ENCODE measurements around the gene NBAS. TPM values are rescaled to one million over a fixed set of nuclear protein-coding genes. Genes with fewer than 3 reads are reported as not detected.
A peak's percentile ranks its signal among the peaks of the same experiment; 100 is the strongest.
"Not testable (repeated sequence)": the region's sequence is repeated elsewhere in the genome, so short reads cannot be mapped to it uniquely, and the experiment has no call there.

Gene NBAS
- total RNA-seq, 2 experiments from 2014 or later: 32.9 to 34.0 TPM

DNA sequence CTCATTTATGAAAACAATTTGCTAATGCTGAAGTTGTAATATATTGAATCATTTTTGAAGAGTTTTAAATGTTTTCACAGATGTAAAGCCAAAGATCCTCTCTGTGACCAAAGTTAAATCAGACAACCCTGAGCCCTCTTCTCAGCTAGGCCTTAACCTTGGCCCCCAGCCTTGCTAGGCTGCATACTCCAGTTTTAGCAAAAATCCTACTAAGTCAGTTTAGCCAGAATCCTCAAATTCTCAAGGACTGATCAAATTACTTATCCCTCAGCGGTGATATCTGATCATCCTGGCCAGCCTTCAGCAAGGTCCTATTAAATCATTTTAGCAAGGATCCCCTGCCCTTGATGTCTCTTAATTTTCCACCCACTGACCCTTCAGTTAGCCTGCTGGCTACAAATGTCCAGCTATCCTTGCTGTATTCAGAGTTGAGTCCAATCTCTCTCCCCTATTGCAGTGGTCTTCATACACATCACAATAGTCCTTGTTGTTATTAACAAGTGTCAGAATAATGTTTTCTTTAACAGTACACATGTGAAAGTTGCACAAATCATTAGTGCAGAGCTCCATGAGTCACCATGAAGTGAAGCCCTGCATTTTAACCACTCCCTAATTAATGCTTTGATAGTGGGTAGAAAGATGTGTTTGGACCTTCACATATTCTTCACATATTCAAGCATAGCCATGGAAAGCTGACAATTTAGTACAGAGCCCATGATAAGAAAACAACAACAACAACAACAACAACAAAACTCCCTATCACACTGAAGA lies 206.4 kb downstream of the NBAS start:
- CTCF ChIA-PET: no interaction called here
- H3K4me1 Mint-ChIP-seq: no peaks in the 10 kb centered on the region
- H3K27ac Mint-ChIP-seq: no peak overlapping the region
- peaks cover 38% of the 10 kb centered on the region for H3K36me3 Mint-ChIP-seq
- H3K4me3 Mint-ChIP-seq: no peak overlapping the region
- ATAC-seq: no peak
- no peak for DNase-seq
- H3K27me3 Mint-ChIP-seq: no peaks in the 10 kb centered on the region
- no peaks in the 10 kb centered on the region for H3K9me3 Mint-ChIP-seq (ENCODE audit: low read depth)

DNA sequence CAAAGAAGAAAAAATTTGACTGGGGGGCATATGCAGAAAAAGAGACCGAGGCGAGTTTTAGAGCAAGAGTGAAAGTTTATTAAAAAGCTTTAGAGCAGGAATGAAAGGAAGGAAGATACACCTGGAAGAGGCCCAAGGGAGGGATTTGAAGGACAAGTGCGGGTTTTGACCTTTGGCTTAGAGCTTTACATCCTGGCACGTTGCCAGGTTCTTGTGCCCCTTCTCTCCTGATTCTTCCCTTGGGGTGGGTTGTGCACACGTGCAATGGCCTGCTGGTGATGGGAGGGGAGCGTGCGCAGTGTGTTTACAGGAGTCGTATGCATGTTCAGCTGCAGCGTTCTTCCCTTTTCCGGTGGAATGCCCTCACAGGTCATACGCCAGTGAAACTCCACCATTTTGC lies 208.8 kb downstream of the NBAS start:
- H3K27ac Mint-ChIP-seq: no peak overlapping the region
- no peak for DNase-seq
- H3K27me3 Mint-ChIP-seq: no peaks in the 10 kb centered on the region
- H3K4me1 Mint-ChIP-seq: no peaks in the 10 kb centered on the region
- H3K4me3 Mint-ChIP-seq: no peak overlapping the region
- no peak for ATAC-seq
- peaks cover 35% of the 10 kb centered on the region for H3K36me3 Mint-ChIP-seq
- CTCF ChIA-PET: no interaction called here
- no peaks in the 10 kb centered on the region for H3K9me3 Mint-ChIP-seq (ENCODE audit: low read depth)

DNA sequence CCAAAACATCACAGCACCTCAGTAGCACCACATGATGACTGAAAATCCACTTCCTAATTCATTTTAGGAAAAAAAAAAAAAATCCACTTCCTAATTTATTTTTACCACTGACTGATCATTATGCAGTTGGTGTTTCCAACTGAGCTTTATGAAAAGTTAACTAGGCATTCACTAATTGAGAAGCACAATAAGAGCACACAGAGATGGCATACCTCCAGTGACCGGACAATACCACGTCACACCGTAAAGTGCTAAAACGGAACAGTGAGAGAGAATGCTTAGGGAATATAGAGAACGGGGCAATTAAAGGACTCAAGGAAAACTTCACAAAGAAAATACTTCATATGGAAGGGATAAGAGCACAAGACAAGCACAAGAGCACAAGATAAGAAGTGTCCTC lies 212.5 kb downstream of the NBAS start:
- Mint-ChIP-seq H3K9me3 (ENCODE audit: low read depth) (no peaks in the 10 kb centered on the region), H3K4me1 (no peaks in the 10 kb centered on the region)

DNA sequence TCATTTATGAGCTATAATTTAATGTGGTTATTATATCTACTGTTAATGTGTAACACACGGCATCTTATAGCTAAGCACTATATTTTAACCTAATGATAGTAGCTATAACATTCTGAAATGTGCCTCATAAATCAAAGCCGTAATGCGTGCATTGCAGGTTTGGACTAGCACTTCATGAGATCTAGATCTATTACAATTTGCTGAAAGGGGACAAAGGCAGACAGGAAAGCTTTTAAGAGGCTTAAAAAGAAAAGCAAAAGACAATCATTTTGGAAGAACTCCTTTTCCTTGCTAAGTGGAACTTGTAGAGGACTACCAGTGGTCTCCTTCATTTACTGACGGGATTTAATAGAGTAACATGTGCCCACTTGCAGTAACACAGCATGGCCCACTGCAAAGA lies 213.1 kb downstream of the NBAS start:
- H3K36me3 Mint-ChIP-seq: peaks cover 39% of the 10 kb centered on the region
- ATAC-seq: no peak
- no peak overlapping the region for H3K4me3 Mint-ChIP-seq
- H3K27me3 Mint-ChIP-seq: no peaks in the 10 kb centered on the region
- H3K27ac Mint-ChIP-seq: no peak overlapping the region
- no peak for DNase-seq
- CTCF ChIA-PET: no interaction called here
- no peaks in the 10 kb centered on the region for H3K9me3 Mint-ChIP-seq (ENCODE audit: low read depth)
- no peaks in the 10 kb centered on the region for H3K4me1 Mint-ChIP-seq

More for the DNA sequence above, 212.5 kb downstream of the NBAS start:
- no peak for ATAC-seq
- Mint-ChIP-seq H3K36me3 (peaks cover 40% of the 10 kb centered on the region), H3K27ac (no peak overlapping the region), H3K27me3 (no peaks in the 10 kb centered on the region), H3K4me3 (no peak overlapping the region)
- DNase-seq: no peak
- CTCF ChIA-PET: no interaction called here

DNA sequence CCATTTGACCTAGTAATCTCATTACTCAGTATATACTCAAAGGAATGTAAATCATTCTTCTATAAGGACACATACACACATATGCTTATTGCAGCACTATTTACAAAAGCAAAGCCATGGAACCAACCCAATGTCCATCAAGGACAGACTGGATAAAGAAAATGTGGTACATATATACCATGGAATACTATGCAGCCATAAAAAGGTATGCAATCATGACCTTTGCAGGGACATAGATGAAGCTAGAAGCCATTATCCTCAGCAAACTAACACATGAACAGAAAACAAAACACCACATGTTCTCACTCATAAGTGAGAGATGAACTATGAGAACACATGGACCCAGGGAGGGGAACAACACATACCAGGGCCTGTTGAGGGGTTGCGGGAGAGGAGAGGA lies 214.5 kb downstream of the NBAS start:
- peaks cover 38% of the 10 kb centered on the region for H3K36me3 Mint-ChIP-seq

DNA sequence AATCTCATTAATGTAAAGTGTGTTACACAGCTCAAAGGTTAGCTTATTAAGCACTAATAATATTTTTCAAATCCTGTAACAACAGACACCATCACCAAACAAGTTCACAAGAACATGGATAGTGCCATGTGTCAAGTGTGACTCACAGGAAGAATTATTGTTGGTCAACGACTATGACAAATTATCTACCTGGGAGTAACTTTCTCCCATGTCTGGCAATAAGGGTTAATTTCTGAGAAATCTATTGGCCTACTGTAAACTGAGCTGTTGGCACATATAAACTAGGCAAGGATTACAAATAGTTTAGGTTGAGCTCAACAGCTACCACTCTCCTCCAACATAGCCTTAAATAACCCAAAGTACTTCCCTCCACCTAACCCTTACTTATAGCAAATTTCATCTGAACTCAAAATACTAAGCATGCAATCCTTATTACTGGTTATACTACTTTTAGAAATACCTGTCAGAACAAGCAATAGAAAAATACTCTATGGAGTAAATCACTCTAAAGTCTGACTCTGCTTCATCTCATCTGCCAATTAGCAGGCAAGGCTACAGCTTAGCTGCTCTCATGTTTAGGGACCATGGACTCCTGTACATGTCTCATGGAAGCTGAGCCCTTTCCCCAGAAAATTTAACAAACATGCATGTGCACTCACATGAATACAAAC lies 223.0 kb downstream of the NBAS start:
- H3K4me3 Mint-ChIP-seq: no peak overlapping the region
- CTCF ChIA-PET: interaction anchor here (1.2 kb wide), 1 partner anchor 12 kb away, joined by 4 read pairs; no protein-coding TSS in a partner anchor
- H3K27me3 Mint-ChIP-seq: no peaks in the 10 kb centered on the region
- H3K27ac Mint-ChIP-seq: no peak overlapping the region
- no peak for DNase-seq
- peaks cover 26% of the 10 kb centered on the region for H3K36me3 Mint-ChIP-seq
- no peaks in the 10 kb centered on the region for H3K9me3 Mint-ChIP-seq (ENCODE audit: low read depth)
- H3K4me1 Mint-ChIP-seq: peaks cover 4% of the 10 kb centered on the region
- ATAC-seq: no peak

More for the DNA sequence above, 214.5 kb downstream of the NBAS start:
- CTCF ChIA-PET: no interaction called here
- H3K9me3 Mint-ChIP-seq (ENCODE audit: low read depth): no peaks in the 10 kb centered on the region
- H3K4me1 Mint-ChIP-seq: no peaks in the 10 kb centered on the region
- DNase-seq (no peak), ATAC-seq (no peak)
- H3K27me3 Mint-ChIP-seq: no peaks in the 10 kb centered on the region
- no peak overlapping the region for H3K4me3 Mint-ChIP-seq
- no peak overlapping the region for H3K27ac Mint-ChIP-seq

DNA sequence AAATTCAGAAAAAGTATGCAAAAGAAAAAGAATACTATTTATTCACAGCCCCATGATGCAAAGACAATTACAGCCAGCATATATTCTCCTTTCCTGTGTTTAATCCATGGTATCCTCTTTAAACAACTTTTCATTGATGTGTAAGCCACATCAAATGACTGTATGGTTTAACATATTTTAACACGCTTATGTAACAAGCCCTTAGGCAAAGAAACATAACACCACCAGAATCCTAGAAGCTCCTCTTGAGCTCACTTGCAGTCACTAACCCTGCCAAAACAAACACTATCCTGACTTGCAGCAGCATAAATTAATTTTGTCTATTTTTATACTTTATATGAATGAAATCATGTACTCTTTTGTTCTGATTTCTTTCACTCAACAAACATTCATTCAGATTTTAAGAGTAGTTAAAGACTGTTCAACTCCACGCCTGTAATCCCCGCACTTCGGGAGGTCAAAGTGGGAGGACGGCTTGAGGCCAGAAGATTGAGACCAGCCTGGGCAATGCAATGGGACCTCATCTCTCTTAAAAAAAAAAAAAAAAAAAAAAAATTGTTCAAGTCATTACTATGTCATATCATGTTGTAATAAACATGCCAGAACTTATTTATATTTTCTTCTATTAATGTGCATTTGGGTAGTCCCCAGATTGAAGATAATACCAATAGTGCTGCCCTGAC lies 226.3 kb downstream of the NBAS start:
- no peak for ATAC-seq
- Mint-ChIP-seq H3K9me3 (ENCODE audit: low read depth) (no peaks in the 10 kb centered on the region), H3K36me3 (peaks cover 11% of the 10 kb centered on the region), H3K27me3 (no peaks in the 10 kb centered on the region), H3K4me1 (peaks cover 4% of the 10 kb centered on the region), H3K27ac (no peak overlapping the region), H3K4me3 (no peak overlapping the region)
- DNase-seq: no peak
- CTCF ChIA-PET: no interaction called here

DNA sequence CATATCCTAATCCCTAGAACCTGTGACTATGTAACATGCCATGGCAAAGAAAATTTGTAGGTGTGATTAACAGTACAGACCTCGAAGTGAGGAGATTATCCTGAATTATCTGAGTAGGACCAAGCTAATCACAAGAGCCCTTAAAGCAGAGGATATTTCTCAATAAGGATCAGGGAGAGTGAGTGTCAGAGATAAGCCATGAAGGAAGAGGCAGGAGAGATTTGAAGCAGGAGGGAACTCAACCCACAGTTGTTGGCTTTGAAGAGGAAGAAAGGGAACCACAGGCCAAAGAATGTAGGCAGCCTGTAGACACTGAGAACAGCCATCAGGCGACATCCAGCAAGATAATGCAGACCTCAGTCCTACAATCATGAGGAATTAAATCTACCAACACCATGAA lies 229.3 kb downstream of the NBAS start:
- CTCF ChIA-PET: no interaction called here
- H3K27me3 Mint-ChIP-seq: no peaks in the 10 kb centered on the region
- H3K4me1 Mint-ChIP-seq: no peaks in the 10 kb centered on the region

DNA sequence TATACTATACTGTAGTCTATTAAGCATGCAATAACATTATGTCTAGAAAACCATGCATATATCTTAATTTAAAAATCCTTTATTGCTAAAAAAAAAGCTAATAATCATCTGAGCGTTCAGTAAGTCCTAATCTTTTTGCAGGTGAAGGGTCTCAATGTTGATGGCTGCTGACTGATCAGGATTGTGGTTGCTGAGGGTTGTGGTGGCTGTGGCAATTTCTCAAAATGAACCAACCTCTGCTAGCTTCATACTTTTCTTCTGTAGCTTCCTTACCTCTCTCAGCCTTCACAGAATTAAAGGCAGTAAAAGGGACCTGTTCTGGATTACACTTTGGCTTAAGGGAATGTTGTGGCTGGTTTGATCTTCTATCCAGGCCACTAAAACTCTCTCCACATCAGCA lies 235.8 kb downstream of the NBAS start:
- DNase-seq (peak; percentile 61), ATAC-seq (no peak)
- CTCF ChIA-PET: interaction anchor here (0.9 kb wide), 1 partner anchor 27 kb away, joined by 3 read pairs; no protein-coding TSS in a partner anchor
- Mint-ChIP-seq H3K27ac (no peak overlapping the region), H3K9me3 (ENCODE audit: low read depth) (no peaks in the 10 kb centered on the region), H3K4me3 (no peak overlapping the region), H3K36me3 (peaks cover 34% of the 10 kb centered on the region), H3K4me1 (peaks cover 15% of the 10 kb centered on the region), H3K27me3 (no peaks in the 10 kb centered on the region)

More for the DNA sequence above, 229.3 kb downstream of the NBAS start:
- Mint-ChIP-seq H3K9me3 (ENCODE audit: low read depth) (no peaks in the 10 kb centered on the region), H3K27ac (no peak overlapping the region), H3K36me3 (peaks cover 6% of the 10 kb centered on the region), H3K4me3 (no peak overlapping the region)
- DNase-seq (no peak), ATAC-seq (no peak)

DNA sequence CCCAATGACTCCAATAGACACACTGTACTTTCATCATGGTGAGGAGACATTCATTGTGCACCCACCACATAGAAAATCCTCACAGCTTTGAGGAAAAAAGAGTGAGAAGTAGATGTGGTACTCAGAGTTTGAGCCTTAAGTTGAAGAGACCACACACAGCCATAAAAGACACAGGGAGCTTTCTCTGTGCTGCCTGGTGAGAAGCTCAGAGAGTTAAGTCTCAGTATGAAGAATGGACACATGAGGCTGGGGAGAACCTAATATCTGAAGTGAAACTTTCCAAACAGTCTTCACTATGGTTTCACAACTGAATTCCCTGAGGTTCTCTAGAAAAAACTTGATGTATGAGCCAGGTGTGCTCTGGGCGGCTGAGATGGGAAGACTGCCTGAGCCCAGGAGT lies 237.9 kb downstream of the NBAS start:
- H3K4me3 Mint-ChIP-seq: no peak overlapping the region
- ATAC-seq (no peak), DNase-seq (no peak)
- peaks cover 6% of the 10 kb centered on the region for H3K9me3 Mint-ChIP-seq (ENCODE audit: low read depth)
- peaks cover 53% of the 10 kb centered on the region for H3K36me3 Mint-ChIP-seq
- CTCF ChIA-PET: no interaction called here
- no peak overlapping the region for H3K27ac Mint-ChIP-seq
- peaks cover 17% of the 10 kb centered on the region for H3K4me1 Mint-ChIP-seq
- no peaks in the 10 kb centered on the region for H3K27me3 Mint-ChIP-seq

DNA sequence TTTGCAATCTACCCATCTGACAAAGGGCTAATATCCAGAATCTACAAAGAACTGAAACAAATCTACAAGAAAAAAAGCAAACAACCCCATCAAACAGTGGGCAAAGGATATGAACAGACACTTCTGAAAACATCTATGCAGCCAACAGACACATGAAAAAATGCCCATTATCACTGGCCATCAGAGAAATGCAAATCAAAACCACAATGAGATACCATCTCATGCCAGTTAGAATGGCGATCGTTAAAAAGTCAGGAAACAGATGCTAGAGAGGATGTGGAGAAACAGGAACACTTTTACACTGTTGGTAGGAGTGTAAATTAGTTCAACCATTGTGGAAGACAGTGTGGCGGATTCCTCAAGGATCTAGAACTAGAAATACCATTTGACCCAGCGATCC lies 239.7 kb downstream of the NBAS start:
- Mint-ChIP-seq H3K9me3 (ENCODE audit: low read depth) (peaks cover 11% of the 10 kb centered on the region), H3K36me3 (peaks cover 69% of the 10 kb centered on the region), H3K4me1 (peaks cover 31% of the 10 kb centered on the region)
- H3K27me3 Mint-ChIP-seq, H3K4me3 Mint-ChIP-seq, DNase-seq, H3K27ac Mint-ChIP-seq, CTCF ChIA-PET, ATAC-seq: not testable (repeated sequence)

DNA sequence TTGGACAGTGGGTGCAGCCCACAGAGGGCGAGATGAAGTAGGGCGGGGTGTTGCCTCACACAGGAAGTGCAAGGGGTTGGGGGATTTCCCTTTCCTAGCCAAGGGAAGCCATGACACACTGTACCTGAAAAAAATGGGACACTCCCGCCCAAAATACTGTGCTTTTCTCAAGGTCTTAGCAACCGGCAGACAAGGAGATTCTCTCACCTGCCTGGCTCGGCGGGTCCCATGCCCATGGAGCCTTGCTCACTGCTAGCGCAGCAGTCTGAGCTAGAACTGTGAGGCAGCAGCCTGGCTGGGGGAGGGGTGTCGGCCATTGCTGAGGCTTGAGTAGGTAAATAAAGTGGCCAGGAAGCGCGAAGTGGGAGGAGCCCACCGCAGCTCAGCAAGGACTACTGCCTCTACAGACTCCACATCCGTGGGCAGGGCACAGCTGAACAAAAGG lies 244.7 kb downstream of the NBAS start:
- Mint-ChIP-seq H3K9me3 (ENCODE audit: low read depth) (peaks cover 13% of the 10 kb centered on the region), H3K36me3 (peaks cover 77% of the 10 kb centered on the region), H3K4me3 (no peak overlapping the region), H3K4me1 (peaks cover 65% of the 10 kb centered on the region), H3K27me3 (no peaks in the 10 kb centered on the region), H3K27ac (peak overlapping the region; percentile 78)
- CTCF ChIA-PET: no interaction called here
- DNase-seq: peak; percentile 77
- ATAC-seq: peak; percentile 62

DNA sequence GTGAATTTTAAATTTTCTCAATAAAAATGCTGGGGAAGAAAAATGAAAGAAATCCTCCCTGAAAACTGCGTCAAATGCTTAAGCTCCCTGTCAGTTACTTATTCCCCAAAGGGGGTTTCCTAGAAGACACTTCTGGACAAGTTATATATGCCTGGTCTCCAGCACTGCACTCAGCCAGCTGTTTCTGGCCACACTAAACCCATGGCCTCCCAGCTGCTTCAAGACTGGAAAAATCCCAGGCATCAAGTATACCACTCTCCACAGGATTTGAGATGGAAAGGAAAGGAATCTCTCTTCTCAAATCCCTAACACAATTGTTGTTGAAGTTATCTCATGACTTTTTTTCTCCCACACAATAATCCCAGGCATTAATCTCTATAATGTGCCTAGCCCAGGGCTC lies 245.7 kb downstream of the NBAS start:
- DNase-seq (no peak), ATAC-seq (no peak)
- Mint-ChIP-seq H3K4me3 (no peak overlapping the region), H3K9me3 (ENCODE audit: low read depth) (peaks cover 13% of the 10 kb centered on the region), H3K36me3 (peaks cover 73% of the 10 kb centered on the region), H3K27me3 (no peaks in the 10 kb centered on the region), H3K4me1 (peaks cover 72% of the 10 kb centered on the region), H3K27ac (no peak overlapping the region)
- CTCF ChIA-PET: no interaction called here

DNA sequence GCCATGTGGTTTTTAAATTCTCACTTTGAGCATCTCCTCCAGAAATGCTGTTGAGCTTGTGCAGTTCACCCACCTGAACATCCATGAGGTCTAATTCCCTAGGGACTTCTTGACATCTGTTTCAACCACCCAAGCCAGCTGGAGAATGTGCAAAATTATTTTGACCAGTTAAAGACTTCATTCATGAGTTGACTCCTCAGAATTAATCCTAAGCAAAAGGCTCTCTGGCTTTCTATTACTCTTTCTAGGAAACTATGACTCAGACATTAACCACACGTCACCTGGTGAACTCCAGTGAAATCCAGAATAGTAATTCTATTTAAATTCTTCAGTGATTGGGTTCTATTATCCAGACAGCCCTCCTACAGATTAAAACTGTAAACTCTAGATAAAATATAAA lies 247.5 kb downstream of the NBAS start:
- H3K27me3 Mint-ChIP-seq: no peaks in the 10 kb centered on the region
- H3K27ac Mint-ChIP-seq: peak overlapping the region; percentile 71
- ATAC-seq: peak; percentile 63
- H3K36me3 Mint-ChIP-seq: peaks cover 65% of the 10 kb centered on the region
- peaks cover 7% of the 10 kb centered on the region for H3K9me3 Mint-ChIP-seq (ENCODE audit: low read depth)
- H3K4me3 Mint-ChIP-seq: no peak overlapping the region
- H3K4me1 Mint-ChIP-seq: peaks cover 82% of the 10 kb centered on the region
- CTCF ChIA-PET: no interaction called here
- no peak for DNase-seq

Data from activated CD8-positive, alpha-beta memory T cell treated with anti-CD3 and anti-CD28 coated beads, Interleukin-2, amount 10 ng/mL, durations not matched to agents 7 days and 5 days (primary cell).